ENCODE data around the gene SKAP2. TPM values are rescaled to one million over a fixed set of nuclear protein-coding genes. Genes with fewer than 3 reads are reported as not detected.

Gene SKAP2
- polyA plus RNA-seq, 4 donors = 7.6 to 44.2 (median 14.4) TPM

- H3K27ac ChIP-seq (ENCODE audit: low read depth in 1 of 3, low read length in 2 of 3) = no peak overlapping the region
Measured at GRCh38 chr7:26777385-26777784, 87.0 kb downstream of the SKAP2 start.

GRCh38 chr7:26760501-26760900 lies 103.9 kb downstream of the SKAP2 start:
- DNase-seq = no peak
- FAIRE-seq = no peak
- H3K36me3 ChIP-seq (ENCODE audit: control insufficient read depth in 3 of 3, insufficient read depth in 2 of 3, low read depth in 1 of 3, low read length in 3 of 3) = no peaks in the 10 kb centered on the region
- H3K4me3 ChIP-seq (ENCODE audit: low read depth in 1 of 3, low read length in 3 of 3) = no peak overlapping the region
- H3K27me3 ChIP-seq (ENCODE audit: control insufficient read depth in 3 of 3, insufficient read depth in 3 of 3, low read length in 3 of 3) = no peaks in the 10 kb centered on the region
- H3K27ac ChIP-seq (ENCODE audit: low read depth in 1 of 3, low read length in 2 of 3) = no peak overlapping the region
- 77 to 100% (median 86%) methylated on average over 1 of the region's 1 CpG for WGBS, 3 donors
- H3K9me3 ChIP-seq (ENCODE audit: control insufficient read depth in 2 of 2, insufficient read depth in 1 of 2, low read depth in 1 of 2, low read length in 1 of 2) = no peaks in the 10 kb centered on the region
- no peaks in the 10 kb centered on the region for H3K4me1 ChIP-seq (ENCODE audit: control insufficient read depth in 3 of 3, insufficient read depth in 2 of 3, low read depth in 1 of 3, low read length in 2 of 3)

More at GRCh38 chr7:26777385-26777784, 87.0 kb downstream of the SKAP2 start:
- no peak for FAIRE-seq
- Histone ChIP-seq H3K9me3 (ENCODE audit: control insufficient read depth in 2 of 2, insufficient read depth in 1 of 2, low read depth in 1 of 2, low read length in 1 of 2) (no peaks in the 10 kb centered on the region), H3K4me3 (ENCODE audit: low read depth in 1 of 3, low read length in 3 of 3) (no peak overlapping the region), H3K4me1 (ENCODE audit: control insufficient read depth in 3 of 3, insufficient read depth in 2 of 3, low read depth in 1 of 3, low read length in 2 of 3) (no peaks in the 10 kb centered on the region), H3K36me3 (ENCODE audit: control insufficient read depth in 3 of 3, insufficient read depth in 2 of 3, low read depth in 1 of 3, low read length in 3 of 3) (no peaks in the 10 kb centered on the region), H3K27me3 (ENCODE audit: control insufficient read depth in 3 of 3, insufficient read depth in 3 of 3, low read length in 3 of 3) (no peaks in the 10 kb centered on the region)
- no peak for DNase-seq

- H3K9me3 ChIP-seq (ENCODE audit: control insufficient read depth in 2 of 2, insufficient read depth in 1 of 2, low read depth in 1 of 2, low read length in 1 of 2) = no peaks in the 10 kb centered on the region
- FAIRE-seq (no peak), DNase-seq (no peak)
- H3K36me3 ChIP-seq (ENCODE audit: control insufficient read depth in 3 of 3, insufficient read depth in 2 of 3, low read depth in 1 of 3, low read length in 3 of 3) = no peaks in the 10 kb centered on the region
- no peaks in the 10 kb centered on the region for H3K4me1 ChIP-seq (ENCODE audit: control insufficient read depth in 3 of 3, insufficient read depth in 2 of 3, low read depth in 1 of 3, low read length in 2 of 3)
- H3K4me3 ChIP-seq (ENCODE audit: low read depth in 1 of 3, low read length in 3 of 3) = no peak overlapping the region
- WGBS, 3 donors = 91 to 100% (median 96%) methylated on average over 2 of the region's 2 CpGs
- H3K27me3 ChIP-seq (ENCODE audit: control insufficient read depth in 3 of 3, insufficient read depth in 3 of 3, low read length in 3 of 3) = no peaks in the 10 kb centered on the region
- H3K27ac ChIP-seq (ENCODE audit: low read depth in 1 of 3, low read length in 2 of 3) = no peak overlapping the region
Measured at GRCh38 chr7:26759108-26759507, 105.3 kb downstream of the SKAP2 start.

- Histone ChIP-seq H3K4me3 (ENCODE audit: low read depth in 1 of 3, low read length in 3 of 3) (no peak overlapping the region), H3K36me3 (ENCODE audit: control insufficient read depth in 3 of 3, insufficient read depth in 2 of 3, low read depth in 1 of 3, low read length in 3 of 3) (peaks cover 0 to 3% (median 0%) of the 10 kb centered on the region in 3 donors), H3K27me3 (ENCODE audit: control insufficient read depth in 3 of 3, insufficient read depth in 3 of 3, low read length in 3 of 3) (no peaks in the 10 kb centered on the region), H3K4me1 (ENCODE audit: control insufficient read depth in 3 of 3, insufficient read depth in 2 of 3, low read depth in 1 of 3, low read length in 2 of 3) (no peaks in the 10 kb centered on the region), H3K9me3 (ENCODE audit: control insufficient read depth in 2 of 2, insufficient read depth in 1 of 2, low read depth in 1 of 2, low read length in 1 of 2) (no peaks in the 10 kb centered on the region), H3K27ac (ENCODE audit: low read depth in 1 of 3, low read length in 2 of 3) (no peak overlapping the region)
- no peak for DNase-seq
- WGBS, 3 donors = 61 to 73% (median 69%) methylated on average over 2 of the region's 2 CpGs
- no peak for FAIRE-seq
Measured at GRCh38 chr7:26743205-26743604, 121.2 kb downstream of the SKAP2 start.

GRCh38 chr7:26735976-26736600 lies 128.3 kb downstream of the SKAP2 start:
- FAIRE-seq = no peak

GRCh38 chr7:26729150-26729775 lies 135.1 kb downstream of the SKAP2 start:
- FAIRE-seq (no peak), DNase-seq (no peak)
- no peaks in the 10 kb centered on the region for H3K27me3 ChIP-seq (ENCODE audit: control insufficient read depth in 3 of 3, insufficient read depth in 3 of 3, low read length in 3 of 3)
- H3K27ac ChIP-seq (ENCODE audit: low read depth in 1 of 3, low read length in 2 of 3) = no peak overlapping the region
- no peaks in the 10 kb centered on the region for H3K9me3 ChIP-seq (ENCODE audit: control insufficient read depth in 2 of 2, insufficient read depth in 1 of 2, low read depth in 1 of 2, low read length in 1 of 2)
- H3K4me1 ChIP-seq (ENCODE audit: control insufficient read depth in 3 of 3, insufficient read depth in 2 of 3, low read depth in 1 of 3, low read length in 2 of 3) = no peaks in the 10 kb centered on the region
- no peak overlapping the region for H3K4me3 ChIP-seq (ENCODE audit: low read depth in 1 of 3, low read length in 3 of 3)
- WGBS, 3 donors = 72 to 73% (median 73%) methylated on average over 2 of the region's 2 CpGs
- no peaks in the 10 kb centered on the region for H3K36me3 ChIP-seq (ENCODE audit: control insufficient read depth in 3 of 3, insufficient read depth in 2 of 3, low read depth in 1 of 3, low read length in 3 of 3)

More at GRCh38 chr7:26735976-26736600, 128.3 kb downstream of the SKAP2 start:
- H3K4me1 ChIP-seq (ENCODE audit: control insufficient read depth in 3 of 3, insufficient read depth in 2 of 3, low read depth in 1 of 3, low read length in 2 of 3) = no peaks in the 10 kb centered on the region
- 71 to 73% (median 73%) methylated on average over 2 of the region's 2 CpGs for WGBS, 3 donors
- no peak overlapping the region for H3K27ac ChIP-seq (ENCODE audit: low read depth in 1 of 3, low read length in 2 of 3)
- no peak overlapping the region for H3K4me3 ChIP-seq (ENCODE audit: low read depth in 1 of 3, low read length in 3 of 3)
- DNase-seq = no peak
- H3K36me3 ChIP-seq (ENCODE audit: control insufficient read depth in 3 of 3, insufficient read depth in 2 of 3, low read depth in 1 of 3, low read length in 3 of 3) = peaks cover 2 to 3% (median 2%) of the 10 kb centered on the region in 3 donors
- no peaks in the 10 kb centered on the region for H3K27me3 ChIP-seq (ENCODE audit: control insufficient read depth in 3 of 3, insufficient read depth in 3 of 3, low read length in 3 of 3)
- H3K9me3 ChIP-seq (ENCODE audit: control insufficient read depth in 2 of 2, insufficient read depth in 1 of 2, low read depth in 1 of 2, low read length in 1 of 2) = no peaks in the 10 kb centered on the region

GRCh38 chr7:26726051-26726450 lies 138.3 kb downstream of the SKAP2 start:
- FAIRE-seq = no peak
- H3K27me3 ChIP-seq (ENCODE audit: control insufficient read depth in 3 of 3, insufficient read depth in 3 of 3, low read length in 3 of 3) = no peaks in the 10 kb centered on the region
- WGBS, 3 donors = 57 to 69% (median 62%) methylated on average over 1 of the region's 1 CpG

GRCh38 chr7:26724795-26725194 lies 139.6 kb downstream of the SKAP2 start:
- Histone ChIP-seq H3K4me3 (ENCODE audit: low read depth in 1 of 3, low read length in 3 of 3) (no peak overlapping the region), H3K27me3 (ENCODE audit: control insufficient read depth in 3 of 3, insufficient read depth in 3 of 3, low read length in 3 of 3) (no peaks in the 10 kb centered on the region), H3K36me3 (ENCODE audit: control insufficient read depth in 3 of 3, insufficient read depth in 2 of 3, low read depth in 1 of 3, low read length in 3 of 3) (peaks cover 0 to 2% (median 0%) of the 10 kb centered on the region in 3 donors), H3K27ac (ENCODE audit: low read depth in 1 of 3, low read length in 2 of 3) (no peak overlapping the region), H3K4me1 (ENCODE audit: control insufficient read depth in 3 of 3, insufficient read depth in 2 of 3, low read depth in 1 of 3, low read length in 2 of 3) (no peaks in the 10 kb centered on the region), H3K9me3 (ENCODE audit: control insufficient read depth in 2 of 2, insufficient read depth in 1 of 2, low read depth in 1 of 2, low read length in 1 of 2) (no peaks in the 10 kb centered on the region)
- 36 to 60% (median 57%) methylated on average over 2 of the region's 2 CpGs for WGBS, 3 donors
- DNase-seq (no peak), FAIRE-seq (no peak)

More at GRCh38 chr7:26726051-26726450, 138.3 kb downstream of the SKAP2 start:
- Histone ChIP-seq H3K4me1 (ENCODE audit: control insufficient read depth in 3 of 3, insufficient read depth in 2 of 3, low read depth in 1 of 3, low read length in 2 of 3) (no peaks in the 10 kb centered on the region), H3K36me3 (ENCODE audit: control insufficient read depth in 3 of 3, insufficient read depth in 2 of 3, low read depth in 1 of 3, low read length in 3 of 3) (peaks cover 0 to 2% (median 0%) of the 10 kb centered on the region in 3 donors), H3K4me3 (ENCODE audit: low read depth in 1 of 3, low read length in 3 of 3) (no peak overlapping the region), H3K27ac (ENCODE audit: low read depth in 1 of 3, low read length in 2 of 3) (no peak overlapping the region), H3K9me3 (ENCODE audit: control insufficient read depth in 2 of 2, insufficient read depth in 1 of 2, low read depth in 1 of 2, low read length in 1 of 2) (no peaks in the 10 kb centered on the region)
- no peak for DNase-seq

Measured in small intestine (tissue), 7 donors.